Measurements from ENCODE around the gene OAS1. TPM values are rescaled to one million over a fixed set of nuclear protein-coding genes. Genes with fewer than 3 reads are reported as not detected.
"Not testable (repeated sequence)": the region's sequence is repeated elsewhere in the genome, so short reads cannot be mapped to it uniquely, and the experiment has no call there.

OAS1 gene
- total RNA-seq, 1 donor from 2014 or later = 17.8 TPM

DNA sequence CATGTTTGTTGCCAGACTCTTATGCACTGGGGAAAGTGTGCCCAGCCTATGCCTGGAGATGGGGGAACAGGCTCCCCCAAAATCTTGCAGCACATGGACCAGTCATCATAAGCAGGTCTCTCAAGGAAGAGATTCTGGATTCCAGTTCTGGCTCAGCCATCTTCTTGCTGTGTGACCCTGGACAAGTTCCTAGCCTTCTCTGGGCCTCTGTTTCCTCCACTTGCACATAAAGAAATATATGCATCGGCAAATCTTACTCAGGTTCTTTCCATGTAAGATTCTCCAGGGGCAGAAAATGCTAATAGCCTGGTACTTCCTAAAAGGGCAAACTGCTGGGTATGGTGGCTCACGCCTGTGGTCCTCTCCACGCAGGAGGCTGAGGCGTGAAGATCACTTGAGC is 38.8 kb downstream of the OAS1 start:
- no peaks in the 10 kb centered on the region for H3K27me3 Mint-ChIP-seq (ENCODE audit: low read depth)
- intact Hi-C loops (cut with micrococcal nuclease) = no loop called here
- DNase-seq (ENCODE audit: low spot score) = no peak
- no peak overlapping the region for H3K4me3 Mint-ChIP-seq (ENCODE audit: low read depth)
- peaks cover 52% of the 10 kb centered on the region for H3K36me3 Mint-ChIP-seq (ENCODE audit: low read depth)
- no peak overlapping the region for H3K27ac Mint-ChIP-seq
- H3K9me3 Mint-ChIP-seq = no peaks in the 10 kb centered on the region
- peaks cover 7% of the 10 kb centered on the region for H3K4me1 Mint-ChIP-seq (ENCODE audit: low read depth)

DNA sequence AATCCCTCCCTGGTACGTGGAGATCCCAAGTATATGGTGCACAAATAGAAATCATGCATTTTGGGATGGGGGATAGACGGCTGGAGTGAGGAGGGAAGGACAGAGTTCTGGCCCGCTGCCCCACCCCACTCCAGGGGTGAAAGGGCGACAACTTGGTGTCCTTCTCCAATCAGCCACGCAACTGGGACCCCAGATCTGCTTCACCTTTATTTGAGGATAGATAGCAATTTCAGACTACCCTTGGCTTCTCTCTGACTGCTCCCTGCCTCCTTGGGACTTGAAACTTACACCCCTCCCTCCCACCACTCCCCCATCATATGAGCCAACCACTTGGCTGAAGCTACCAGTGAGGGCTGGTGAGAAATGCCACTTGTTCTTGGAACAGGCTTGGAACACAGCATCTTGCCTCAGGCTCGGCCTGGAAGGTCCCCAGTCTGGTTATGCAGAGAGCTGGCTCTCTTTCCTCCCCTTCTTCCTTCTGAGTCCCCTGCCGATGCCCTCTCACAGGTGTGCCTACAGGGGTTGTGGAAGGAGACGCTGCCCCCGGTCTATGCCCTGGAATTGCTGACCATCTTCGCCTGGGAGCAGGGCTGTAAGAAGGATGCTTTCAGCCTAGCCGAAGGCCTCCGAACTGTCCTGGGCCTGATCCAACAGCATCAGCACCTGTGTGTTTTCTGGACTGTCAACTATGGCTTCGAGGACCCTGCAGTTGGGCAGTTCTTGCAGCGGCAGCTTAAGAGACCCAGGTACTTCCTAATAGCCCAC is 39.7 kb downstream of the OAS1 start:
- no peaks in the 10 kb centered on the region for H3K27me3 Mint-ChIP-seq (ENCODE audit: low read depth)
- intact Hi-C loops (cut with micrococcal nuclease) = no loop called here
- H3K9me3 Mint-ChIP-seq = no peaks in the 10 kb centered on the region
- H3K4me1 Mint-ChIP-seq (ENCODE audit: low read depth) = peaks cover 7% of the 10 kb centered on the region
- peaks cover 55% of the 10 kb centered on the region for H3K36me3 Mint-ChIP-seq (ENCODE audit: low read depth)
- no peak for DNase-seq (ENCODE audit: low spot score)
- H3K27ac Mint-ChIP-seq = no peak overlapping the region
- no peak overlapping the region for H3K4me3 Mint-ChIP-seq (ENCODE audit: low read depth)

DNA sequence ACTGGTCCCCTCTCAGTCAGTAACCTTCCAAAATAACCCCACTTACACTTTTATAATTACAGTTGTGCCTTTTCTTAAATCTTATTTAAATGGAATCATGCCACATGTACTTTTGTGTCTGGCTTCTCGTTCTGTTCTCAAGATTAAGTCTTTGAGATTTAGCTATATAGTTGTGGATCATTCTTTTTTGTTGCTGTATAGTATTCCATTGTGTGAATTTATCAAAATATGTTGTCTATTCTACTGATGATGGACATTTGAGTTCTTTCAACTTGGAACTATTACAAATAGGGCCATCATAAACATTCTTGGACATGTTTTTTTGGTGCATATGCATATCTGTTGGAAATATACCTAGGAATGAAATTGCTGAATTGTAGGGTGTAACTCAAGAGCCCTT is 40.6 kb downstream of the OAS1 start:
- Mint-ChIP-seq H3K9me3 (no peaks in the 10 kb centered on the region), H3K27me3 (ENCODE audit: low read depth) (no peaks in the 10 kb centered on the region), H3K27ac (no peak overlapping the region), H3K4me1 (ENCODE audit: low read depth) (peaks cover 4% of the 10 kb centered on the region), H3K36me3 (ENCODE audit: low read depth) (peaks cover 54% of the 10 kb centered on the region), H3K4me3 (ENCODE audit: low read depth) (no peak overlapping the region)
- DNase-seq (ENCODE audit: low spot score) = no peak
- intact Hi-C loops (cut with micrococcal nuclease) = no loop called here

DNA sequence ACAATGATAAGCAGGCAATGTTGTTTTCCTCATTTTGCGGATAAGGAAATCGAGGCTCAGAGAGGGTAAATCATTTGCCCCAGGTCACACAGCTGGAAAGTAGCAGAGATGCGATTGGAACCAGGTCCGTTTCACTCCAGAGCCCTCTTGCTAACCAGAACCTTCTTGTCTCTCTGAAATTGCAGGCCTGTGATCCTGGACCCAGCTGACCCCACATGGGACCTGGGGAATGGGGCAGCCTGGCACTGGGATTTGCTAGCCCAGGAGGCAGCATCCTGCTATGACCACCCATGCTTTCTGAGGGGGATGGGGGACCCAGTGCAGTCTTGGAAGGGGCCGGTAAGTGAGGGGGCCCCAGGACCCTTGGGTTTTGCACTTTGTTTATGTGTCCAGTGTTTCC is 41.0 kb downstream of the OAS1 start:
- Mint-ChIP-seq H3K36me3 (ENCODE audit: low read depth) (peaks cover 56% of the 10 kb centered on the region), H3K27me3 (ENCODE audit: low read depth) (no peaks in the 10 kb centered on the region), H3K9me3 (no peaks in the 10 kb centered on the region), H3K4me1 (ENCODE audit: low read depth) (peaks cover 4% of the 10 kb centered on the region), H3K4me3 (ENCODE audit: low read depth) (no peak overlapping the region), H3K27ac (no peak overlapping the region)
- intact Hi-C loops (cut with micrococcal nuclease) = no loop called here
- DNase-seq (ENCODE audit: low spot score) = no peak

DNA sequence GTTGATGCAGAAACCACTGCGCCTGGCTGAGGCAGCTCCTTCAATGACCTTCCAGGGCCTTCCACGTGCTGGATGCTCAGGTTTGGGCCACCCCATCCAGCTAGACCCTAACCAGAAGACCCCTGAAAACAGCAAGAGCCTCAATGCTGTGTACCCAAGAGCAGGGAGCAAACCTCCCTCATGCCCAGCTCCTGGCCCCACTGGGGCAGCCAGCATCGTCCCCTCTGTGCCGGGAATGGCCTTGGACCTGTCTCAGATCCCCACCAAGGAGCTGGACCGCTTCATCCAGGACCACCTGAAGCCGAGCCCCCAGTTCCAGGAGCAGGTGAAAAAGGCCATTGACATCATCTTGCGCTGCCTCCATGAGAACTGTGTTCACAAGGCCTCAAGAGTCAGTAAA is 42.0 kb downstream of the OAS1 start:
- H3K36me3 Mint-ChIP-seq (ENCODE audit: low read depth) = peaks cover 64% of the 10 kb centered on the region
- intact Hi-C loops (cut with micrococcal nuclease) = no loop called here
- H3K4me1 Mint-ChIP-seq (ENCODE audit: low read depth) = peaks cover 4% of the 10 kb centered on the region
- no peak overlapping the region for H3K27ac Mint-ChIP-seq
- H3K27me3 Mint-ChIP-seq (ENCODE audit: low read depth) = no peaks in the 10 kb centered on the region
- H3K9me3 Mint-ChIP-seq = no peaks in the 10 kb centered on the region
- DNase-seq (ENCODE audit: low spot score) = no peak
- H3K4me3 Mint-ChIP-seq (ENCODE audit: low read depth) = no peak overlapping the region

DNA sequence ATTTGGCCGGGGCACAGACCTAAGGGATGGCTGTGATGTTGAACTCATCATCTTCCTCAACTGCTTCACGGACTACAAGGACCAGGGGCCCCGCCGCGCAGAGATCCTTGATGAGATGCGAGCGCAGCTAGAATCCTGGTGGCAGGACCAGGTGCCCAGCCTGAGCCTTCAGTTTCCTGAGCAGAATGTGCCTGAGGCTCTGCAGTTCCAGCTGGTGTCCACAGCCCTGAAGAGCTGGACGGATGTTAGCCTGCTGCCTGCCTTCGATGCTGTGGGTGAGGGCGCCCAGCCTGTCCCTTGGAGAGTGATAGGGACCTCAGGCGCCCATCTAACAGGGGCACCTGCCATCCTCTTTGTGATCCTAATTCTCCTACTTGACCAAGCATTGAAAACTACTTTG is 43.9 kb downstream of the OAS1 start:
- Mint-ChIP-seq H3K4me3 (ENCODE audit: low read depth) (no peak overlapping the region), H3K27ac (no peak overlapping the region), H3K27me3 (ENCODE audit: low read depth) (no peaks in the 10 kb centered on the region), H3K4me1 (ENCODE audit: low read depth) (no peaks in the 10 kb centered on the region), H3K36me3 (ENCODE audit: low read depth) (peaks cover 68% of the 10 kb centered on the region), H3K9me3 (no peaks in the 10 kb centered on the region)
- intact Hi-C loops (cut with micrococcal nuclease) = no loop called here
- no peak for DNase-seq (ENCODE audit: low spot score)

DNA sequence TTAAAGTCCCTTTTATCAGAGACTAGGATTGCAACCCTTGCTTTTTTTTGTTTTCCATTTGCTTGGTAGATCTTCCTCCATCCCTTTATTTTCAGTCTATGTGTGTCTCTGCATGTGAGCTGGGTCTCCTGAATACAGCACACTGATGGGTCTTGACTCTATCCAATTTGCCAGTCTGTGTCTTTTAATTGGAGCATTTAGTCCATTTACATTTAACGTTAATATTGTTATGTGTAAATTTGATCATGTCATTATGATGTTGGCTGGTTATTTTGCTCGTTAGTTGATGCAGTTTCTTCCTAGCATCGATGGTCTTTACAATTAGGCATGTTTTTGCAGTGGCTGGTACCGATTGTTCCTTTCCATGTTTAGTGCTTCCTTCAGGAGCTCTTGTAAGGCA is 50.4 kb downstream of the OAS1 start:
- H3K27ac Mint-ChIP-seq; H3K27me3 Mint-ChIP-seq (ENCODE audit: low read depth); H3K4me3 Mint-ChIP-seq (ENCODE audit: low read depth); H3K9me3 Mint-ChIP-seq; DNase-seq (ENCODE audit: low spot score); intact Hi-C loops (cut with micrococcal nuclease): not testable (repeated sequence)
- Mint-ChIP-seq H3K36me3 (ENCODE audit: low read depth) (peaks cover 95% of the 10 kb centered on the region), H3K4me1 (ENCODE audit: low read depth) (peaks cover 10% of the 10 kb centered on the region)

DNA sequence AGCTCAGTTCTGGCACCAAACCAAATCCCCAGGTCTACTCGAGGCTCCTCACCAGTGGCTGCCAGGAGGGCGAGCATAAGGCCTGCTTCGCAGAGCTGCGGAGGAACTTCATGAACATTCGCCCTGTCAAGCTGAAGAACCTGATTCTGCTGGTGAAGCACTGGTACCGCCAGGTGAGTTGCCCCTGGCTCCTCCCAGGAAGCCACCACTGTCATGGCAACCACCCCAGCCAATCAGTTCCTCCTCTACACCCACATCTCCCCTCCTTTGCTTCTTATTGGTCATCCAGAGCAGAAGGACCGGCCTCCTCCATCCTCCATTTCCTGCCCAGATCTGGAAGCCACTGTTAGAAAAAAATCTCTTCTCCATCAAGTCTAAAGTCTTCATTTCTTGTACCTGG is 54.3 kb downstream of the OAS1 start:
- DNase-seq (ENCODE audit: low spot score) = no peak
- no peaks in the 10 kb centered on the region for H3K27me3 Mint-ChIP-seq (ENCODE audit: low read depth)
- H3K27ac Mint-ChIP-seq = no peak overlapping the region
- no peak overlapping the region for H3K4me3 Mint-ChIP-seq (ENCODE audit: low read depth)
- H3K36me3 Mint-ChIP-seq (ENCODE audit: low read depth) = peaks cover 93% of the 10 kb centered on the region
- peaks cover 8% of the 10 kb centered on the region for H3K9me3 Mint-ChIP-seq
- intact Hi-C loops (cut with micrococcal nuclease) = no loop called here
- peaks cover 10% of the 10 kb centered on the region for H3K4me1 Mint-ChIP-seq (ENCODE audit: low read depth)

DNA sequence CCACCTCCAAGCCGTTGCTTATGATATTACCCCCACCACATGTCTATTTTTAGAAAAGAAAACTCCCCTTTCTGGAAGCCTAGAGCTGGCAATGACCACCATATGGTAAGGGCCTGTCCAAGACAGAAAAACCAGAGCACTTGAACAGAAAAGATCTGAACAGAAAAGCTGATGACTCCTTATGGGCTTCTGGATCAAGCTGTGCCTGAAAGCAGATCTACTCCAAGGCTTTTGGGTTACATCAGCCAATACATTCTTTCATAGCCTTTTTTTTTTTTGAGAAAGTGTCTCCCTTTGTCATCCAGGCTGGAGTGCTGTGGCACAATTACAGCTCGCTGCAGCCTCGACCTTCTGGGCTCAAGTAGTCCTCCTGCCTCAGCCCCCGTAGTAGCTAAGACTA is 54.8 kb downstream of the OAS1 start:
- no peak overlapping the region for H3K4me3 Mint-ChIP-seq (ENCODE audit: low read depth)

DNA sequence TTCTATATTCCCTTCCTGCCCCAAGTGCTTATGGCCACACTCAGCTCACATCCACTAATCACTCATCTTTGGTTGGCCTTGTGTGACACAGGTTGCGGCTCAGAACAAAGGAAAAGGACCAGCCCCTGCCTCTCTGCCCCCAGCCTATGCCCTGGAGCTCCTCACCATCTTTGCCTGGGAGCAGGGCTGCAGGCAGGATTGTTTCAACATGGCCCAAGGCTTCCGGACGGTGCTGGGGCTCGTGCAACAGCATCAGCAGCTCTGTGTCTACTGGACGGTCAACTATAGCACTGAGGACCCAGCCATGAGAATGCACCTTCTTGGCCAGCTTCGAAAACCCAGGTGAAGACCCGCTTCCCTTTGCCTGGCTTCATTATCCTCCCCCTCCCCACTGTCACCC is 55.8 kb downstream of the OAS1 start:
- Mint-ChIP-seq H3K27ac (no peak overlapping the region), H3K27me3 (ENCODE audit: low read depth) (no peaks in the 10 kb centered on the region), H3K4me3 (ENCODE audit: low read depth) (no peak overlapping the region), H3K9me3 (peaks cover 8% of the 10 kb centered on the region), H3K4me1 (ENCODE audit: low read depth) (peaks cover 7% of the 10 kb centered on the region), H3K36me3 (ENCODE audit: low read depth) (peaks cover 87% of the 10 kb centered on the region)
- DNase-seq (ENCODE audit: low spot score) = no peak
- intact Hi-C loops (cut with micrococcal nuclease) = no loop called here

More for the DNA sequence above, 54.8 kb downstream of the OAS1 start:
- Mint-ChIP-seq H3K27ac (no peak overlapping the region), H3K9me3 (peaks cover 8% of the 10 kb centered on the region), H3K4me1 (ENCODE audit: low read depth) (peaks cover 7% of the 10 kb centered on the region), H3K27me3 (ENCODE audit: low read depth) (no peaks in the 10 kb centered on the region), H3K36me3 (ENCODE audit: low read depth) (peaks cover 93% of the 10 kb centered on the region)
- intact Hi-C loops (cut with micrococcal nuclease) = no loop called here
- DNase-seq (ENCODE audit: low spot score) = no peak

DNA sequence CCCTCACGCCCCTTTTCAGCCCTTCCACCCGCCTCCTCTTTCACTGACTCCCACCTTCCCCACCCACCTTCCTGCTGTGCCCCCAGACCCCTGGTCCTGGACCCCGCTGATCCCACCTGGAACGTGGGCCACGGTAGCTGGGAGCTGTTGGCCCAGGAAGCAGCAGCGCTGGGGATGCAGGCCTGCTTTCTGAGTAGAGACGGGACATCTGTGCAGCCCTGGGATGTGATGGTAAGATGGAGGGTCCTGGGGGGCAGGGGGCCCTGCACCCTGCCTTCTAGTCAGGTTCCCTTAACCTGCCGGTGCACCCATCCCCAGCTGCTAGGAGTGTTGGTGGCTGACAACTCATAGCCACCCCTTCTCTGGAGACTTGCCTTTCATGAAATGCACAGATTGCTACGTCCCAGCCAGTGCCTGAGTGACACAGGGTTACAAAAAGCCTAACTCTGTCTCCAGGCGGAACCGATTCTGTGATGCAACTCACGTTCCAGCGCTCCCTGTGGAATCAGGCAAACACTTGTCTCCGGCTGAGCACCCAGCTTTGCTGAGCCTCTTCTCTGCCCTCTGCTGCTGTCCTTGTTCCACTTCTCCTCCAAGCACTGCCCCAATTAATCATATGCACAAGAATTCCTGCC is 56.6 kb downstream of the OAS1 start:
- intact Hi-C loops (cut with micrococcal nuclease) = no loop called here
- H3K4me3 Mint-ChIP-seq (ENCODE audit: low read depth) = no peak overlapping the region
- no peak for DNase-seq (ENCODE audit: low spot score)
- no peak overlapping the region for H3K27ac Mint-ChIP-seq
- peaks cover 8% of the 10 kb centered on the region for H3K9me3 Mint-ChIP-seq
- H3K27me3 Mint-ChIP-seq (ENCODE audit: low read depth) = no peaks in the 10 kb centered on the region
- H3K4me1 Mint-ChIP-seq (ENCODE audit: low read depth) = peaks cover 7% of the 10 kb centered on the region
- H3K36me3 Mint-ChIP-seq (ENCODE audit: low read depth) = peaks cover 85% of the 10 kb centered on the region

DNA sequence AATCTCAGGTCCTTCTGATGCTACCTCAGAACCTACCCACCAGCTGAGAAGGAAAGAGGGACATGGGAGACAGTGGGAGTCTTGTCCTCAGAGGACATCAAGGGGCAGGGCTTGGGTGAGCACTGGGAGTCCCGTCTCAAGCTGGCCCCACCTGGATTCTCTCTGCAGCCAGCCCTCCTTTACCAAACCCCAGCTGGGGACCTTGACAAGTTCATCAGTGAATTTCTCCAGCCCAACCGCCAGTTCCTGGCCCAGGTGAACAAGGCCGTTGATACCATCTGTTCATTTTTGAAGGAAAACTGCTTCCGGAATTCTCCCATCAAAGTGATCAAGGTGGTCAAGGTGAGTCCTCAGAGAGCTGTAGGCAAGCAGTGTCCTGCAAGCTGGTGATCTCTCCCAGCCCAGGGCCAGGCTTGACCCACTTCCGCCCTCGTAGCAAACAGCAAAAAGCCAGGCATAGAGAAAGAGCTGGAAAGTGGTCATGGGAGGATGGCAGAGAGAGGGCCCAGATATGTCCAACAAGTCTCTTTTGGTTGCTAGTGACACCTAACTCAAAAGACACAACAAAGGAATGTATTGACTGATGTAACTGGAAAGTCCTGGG is 57.4 kb downstream of the OAS1 start:
- no peaks in the 10 kb centered on the region for H3K27me3 Mint-ChIP-seq (ENCODE audit: low read depth)
- H3K9me3 Mint-ChIP-seq = peaks cover 8% of the 10 kb centered on the region
- DNase-seq (ENCODE audit: low spot score) = no peak
- intact Hi-C loops (cut with micrococcal nuclease) = no loop called here
- H3K4me1 Mint-ChIP-seq (ENCODE audit: low read depth) = peaks cover 7% of the 10 kb centered on the region
- no peak overlapping the region for H3K4me3 Mint-ChIP-seq (ENCODE audit: low read depth)
- peaks cover 87% of the 10 kb centered on the region for H3K36me3 Mint-ChIP-seq (ENCODE audit: low read depth)
- no peak overlapping the region for H3K27ac Mint-ChIP-seq

DNA sequence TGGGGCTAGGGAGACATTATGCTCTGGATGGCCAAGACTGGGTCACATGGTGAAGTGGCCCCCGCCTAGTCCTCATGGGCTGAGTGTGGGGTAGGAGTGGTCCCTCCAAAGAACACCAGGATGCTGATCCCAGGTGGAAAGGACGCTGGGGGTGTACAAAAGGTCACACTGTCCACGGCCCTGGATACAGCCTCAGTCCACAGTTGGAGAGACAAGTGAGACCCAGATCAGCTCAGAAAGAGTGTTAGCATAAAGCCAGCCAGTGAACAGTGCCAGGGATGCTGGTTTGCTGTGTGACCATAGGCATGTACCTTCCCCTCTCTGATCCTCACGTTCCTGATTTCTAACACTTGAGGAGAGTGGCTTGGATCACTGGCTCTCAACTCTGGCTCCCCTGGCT is 58.2 kb downstream of the OAS1 start:
- H3K4me3 Mint-ChIP-seq (ENCODE audit: low read depth) = no peak overlapping the region

More for the DNA sequence above, 58.2 kb downstream of the OAS1 start:
- H3K27me3 Mint-ChIP-seq (ENCODE audit: low read depth) = no peaks in the 10 kb centered on the region
- H3K27ac Mint-ChIP-seq = no peak overlapping the region
- H3K4me1 Mint-ChIP-seq (ENCODE audit: low read depth) = peaks cover 4% of the 10 kb centered on the region
- peaks cover under 1% of the 10 kb centered on the region for H3K9me3 Mint-ChIP-seq
- DNase-seq (ENCODE audit: low spot score) = no peak
- intact Hi-C loops (cut with micrococcal nuclease) = no loop called here
- H3K36me3 Mint-ChIP-seq (ENCODE audit: low read depth) = peaks cover 87% of the 10 kb centered on the region

All from activated T-helper 2 cell treated with anti-CD3 and anti-CD28 coated beads, Interferon-gamma antibody, Interleukin-2, Interleukin-4, amounts not matched to agents 10 μg/mL and 5 μg/mL and 100 μg/mL, durations not matched to agents 14 hours and 24 hours and 36 hours (primary cell).